ENCODE measurements around the gene AQP2. TPM values are rescaled to one million over a fixed set of nuclear protein-coding genes. Genes with fewer than 3 reads are reported as not detected.

AQP2 gene
- total and polyA plus RNA-seq, 2 donors from 2014 or later = 122 to 666 TPM

GRCh38 chr12:49976557-49976956 is 26.0 kb downstream of the AQP2 start:
- no peak for DNase-seq
- H3K36me3 ChIP-seq (ENCODE audit: control insufficient read depth in 2 of 3, insufficient read depth in 3 of 3, low read length in 3 of 3) = no peaks in the 10 kb centered on the region
- no peak for FAIRE-seq
- intact Hi-C loops (cut with DNase I) = no loop called here
- H3K27ac ChIP-seq (ENCODE audit: low read depth in 2 of 2, low read length in 2 of 2) = no peak overlapping the region
- H3K9ac ChIP-seq (ENCODE audit: low read length in 3 of 3) = no peak overlapping the region
- H3K4me1 ChIP-seq (ENCODE audit: control insufficient read depth in 2 of 3, insufficient read depth in 2 of 3, low read depth in 1 of 3, low read length in 3 of 3) = peaks cover 0 to 18% (median 14%) of the 10 kb centered on the region in 3 donors
- TF ChIP-seq, protein P1, sequence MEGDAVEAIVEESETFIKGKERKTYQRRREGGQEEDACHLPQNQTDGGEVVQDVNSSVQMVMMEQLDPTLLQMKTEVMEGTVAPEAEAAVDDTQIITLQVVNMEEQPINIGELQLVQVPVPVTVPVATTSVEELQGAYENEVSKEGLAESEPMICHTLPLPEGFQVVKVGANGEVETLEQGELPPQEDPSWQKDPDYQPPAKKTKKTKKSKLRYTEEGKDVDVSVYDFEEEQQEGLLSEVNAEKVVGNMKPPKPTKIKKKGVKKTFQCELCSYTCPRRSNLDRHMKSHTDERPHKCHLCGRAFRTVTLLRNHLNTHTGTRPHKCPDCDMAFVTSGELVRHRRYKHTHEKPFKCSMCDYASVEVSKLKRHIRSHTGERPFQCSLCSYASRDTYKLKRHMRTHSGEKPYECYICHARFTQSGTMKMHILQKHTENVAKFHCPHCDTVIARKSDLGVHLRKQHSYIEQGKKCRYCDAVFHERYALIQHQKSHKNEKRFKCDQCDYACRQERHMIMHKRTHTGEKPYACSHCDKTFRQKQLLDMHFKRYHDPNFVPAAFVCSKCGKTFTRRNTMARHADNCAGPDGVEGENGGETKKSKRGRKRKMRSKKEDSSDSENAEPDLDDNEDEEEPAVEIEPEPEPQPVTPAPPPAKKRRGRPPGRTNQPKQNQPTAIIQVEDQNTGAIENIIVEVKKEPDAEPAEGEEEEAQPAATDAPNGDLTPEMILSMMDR (IDR thresholded peaks at IDR 0.05; ENCODE audit: borderline replicate concordance, extremely low read depth, insufficient read depth) = no peak
- no peak overlapping the region for H3K4me3 ChIP-seq (ENCODE audit: low read length in 3 of 3)
- no peaks in the 10 kb centered on the region for H3K9me3 ChIP-seq (ENCODE audit: control insufficient read depth in 2 of 3, insufficient read depth in 1 of 3, low read length in 3 of 3)
- no peaks in the 10 kb centered on the region for H3K27me3 ChIP-seq (ENCODE audit: control insufficient read depth, insufficient read depth, low read length)

- TF ChIP-seq, protein P1 (IDR thresholded peaks at IDR 0.05; ENCODE audit: borderline replicate concordance, extremely low read depth, insufficient read depth) = no peak
- Histone ChIP-seq H3K9me3 (ENCODE audit: control insufficient read depth in 2 of 3, insufficient read depth in 1 of 3, low read length in 3 of 3) (no peaks in the 10 kb centered on the region), H3K9ac (ENCODE audit: low read length in 3 of 3) (no peak overlapping the region), H3K4me1 (ENCODE audit: control insufficient read depth in 2 of 3, insufficient read depth in 2 of 3, low read depth in 1 of 3, low read length in 3 of 3) (peaks cover 0 to 18% (median 17%) of the 10 kb centered on the region in 3 donors), H3K36me3 (ENCODE audit: control insufficient read depth in 2 of 3, insufficient read depth in 3 of 3, low read length in 3 of 3) (no peaks in the 10 kb centered on the region), H3K27ac (ENCODE audit: low read depth in 2 of 2, low read length in 2 of 2) (no peak overlapping the region), H3K27me3 (ENCODE audit: control insufficient read depth, insufficient read depth, low read length) (no peaks in the 10 kb centered on the region), H3K4me3 (ENCODE audit: low read length in 3 of 3) (no peak overlapping the region)
- DNase-seq = no peak
- FAIRE-seq = no peak
- intact Hi-C loops (cut with DNase I) = no loop called here
These were observed 27.6 kb downstream of the AQP2 start for GRCh38 chr12:49978125-49978524.

DNA sequence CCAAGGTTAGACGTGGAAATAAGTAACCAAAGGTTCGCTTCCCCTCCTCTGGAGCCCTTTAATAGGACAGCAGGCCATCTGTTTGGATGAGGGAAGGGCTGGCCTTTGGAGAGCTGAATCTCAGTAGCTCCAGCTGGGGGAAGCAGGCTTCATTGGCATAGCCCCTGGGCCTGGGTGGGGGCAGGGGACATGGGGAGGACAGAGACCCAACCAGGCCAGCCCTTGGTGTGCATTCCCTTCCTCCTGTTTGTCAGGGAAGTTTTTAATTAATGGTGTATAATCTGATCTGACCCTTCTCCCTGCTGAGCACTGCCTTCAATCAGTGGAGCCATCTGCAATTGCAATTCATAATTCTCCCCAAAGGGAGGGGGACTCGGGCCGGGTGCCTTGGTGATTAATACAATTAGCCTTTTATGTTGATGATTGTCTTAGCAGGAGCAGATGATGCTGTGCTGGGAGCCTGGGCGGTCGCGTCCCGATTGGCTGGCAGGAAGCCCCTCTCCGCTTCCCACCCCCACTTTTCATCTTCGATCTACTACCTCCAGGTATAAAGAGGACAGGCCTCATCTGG is 28.6 kb downstream of the AQP2 start:
- intact Hi-C loops (cut with DNase I) = no loop called here
- Histone ChIP-seq H3K9me3 (ENCODE audit: control insufficient read depth in 2 of 3, insufficient read depth in 1 of 3, low read length in 3 of 3) (no peaks in the 10 kb centered on the region), H3K4me1 (ENCODE audit: control insufficient read depth in 2 of 3, insufficient read depth in 2 of 3, low read depth in 1 of 3, low read length in 3 of 3) (peaks cover 0 to 25% (median 14%) of the 10 kb centered on the region in 3 donors), H3K27ac (ENCODE audit: low read depth in 2 of 2, low read length in 2 of 2) (peak overlapping the region; percentile 41 to 43), H3K27me3 (ENCODE audit: control insufficient read depth, insufficient read depth, low read length) (no peaks in the 10 kb centered on the region), H3K9ac (ENCODE audit: low read length in 3 of 3) (no peak overlapping the region), H3K4me3 (ENCODE audit: low read length in 3 of 3) (no peak overlapping the region), H3K36me3 (ENCODE audit: control insufficient read depth in 2 of 3, insufficient read depth in 3 of 3, low read length in 3 of 3) (no peaks in the 10 kb centered on the region)
- TF ChIP-seq, protein P1 (IDR thresholded peaks at IDR 0.05; ENCODE audit: borderline replicate concordance, extremely low read depth, insufficient read depth) = no peak
- FAIRE-seq (no peak), DNase-seq (peak in 3 of 5 donors; percentile 49 to 72 (median 61))

DNA sequence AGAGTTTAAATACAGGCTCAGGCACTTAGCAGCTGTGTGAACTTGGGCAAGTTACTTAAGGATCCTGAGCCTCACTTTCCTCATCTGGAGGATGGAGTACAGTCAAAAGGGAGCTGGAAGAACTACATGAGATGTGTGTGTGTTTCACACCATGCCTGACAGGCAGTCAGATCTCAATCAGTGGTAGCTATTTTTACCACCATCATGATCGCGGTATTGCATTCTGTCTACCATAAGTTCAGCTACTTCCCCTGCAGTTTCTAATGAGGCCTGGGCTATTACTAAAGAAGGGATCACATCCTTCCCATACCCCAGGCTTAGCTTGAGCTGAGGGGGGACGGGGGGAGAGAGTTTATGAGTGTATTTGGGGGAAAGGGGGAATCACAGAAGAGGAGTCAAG is 29.3 kb downstream of the AQP2 start:
- no peak overlapping the region for H3K4me3 ChIP-seq (ENCODE audit: low read length in 3 of 3)
- H3K4me1 ChIP-seq (ENCODE audit: control insufficient read depth in 2 of 3, insufficient read depth in 2 of 3, low read depth in 1 of 3, low read length in 3 of 3) = peaks cover 3 to 31% (median 12%) of the 10 kb centered on the region in 3 donors
- TF ChIP-seq, protein P1 (IDR thresholded peaks at IDR 0.05; ENCODE audit: borderline replicate concordance, extremely low read depth, insufficient read depth) = no peak
- DNase-seq = no peak
- H3K27ac ChIP-seq (ENCODE audit: low read depth in 2 of 2, low read length in 2 of 2) = no peak overlapping the region
- H3K27me3 ChIP-seq (ENCODE audit: control insufficient read depth, insufficient read depth, low read length) = no peaks in the 10 kb centered on the region
- FAIRE-seq = no peak
- no peaks in the 10 kb centered on the region for H3K9me3 ChIP-seq (ENCODE audit: control insufficient read depth in 2 of 3, insufficient read depth in 1 of 3, low read length in 3 of 3)
- no peak overlapping the region for H3K9ac ChIP-seq (ENCODE audit: low read length in 3 of 3)
- intact Hi-C loops (cut with DNase I) = no loop called here
- H3K36me3 ChIP-seq (ENCODE audit: control insufficient read depth in 2 of 3, insufficient read depth in 3 of 3, low read length in 3 of 3) = no peaks in the 10 kb centered on the region
